ENCODE results near the gene ENAH. TPM values are rescaled to one million over a fixed set of nuclear protein-coding genes. Genes with fewer than 3 reads are reported as not detected.
"Not testable (repeated sequence)": the region's sequence is repeated elsewhere in the genome, so short reads cannot be mapped to it uniquely, and the experiment has no call there.

The ENAH gene
- total RNA-seq, 1 donor from 2014 or later: 749 TPM

GRCh38 chr1:225657462-225657989 is 4.6 kb upstream of the ENAH start:
- FAIRE-seq: peak; percentile 98
- TF ChIP-seq CTCF (IDR thresholded peaks at IDR 0.05; ENCODE audit: insufficient read depth, low read depth, low read length): no peak
- no peak for TF ChIP-seq EZH2 (IDR thresholded peaks at IDR 0.05; ENCODE audit: insufficient read depth, low read length)
- Histone ChIP-seq H3K4me3 (ENCODE audit: insufficient read depth, low read depth, low read length) (no peak overlapping the region), H3K4me1 (ENCODE audit: insufficient read depth, low read length) (peaks cover 37% of the 10 kb centered on the region), H3K9ac (ENCODE audit: low read length) (peak overlapping the region; percentile 69), H3K27ac (ENCODE audit: low read depth, low read length) (peak overlapping the region; percentile 95), H3K4me2 (ENCODE audit: low read length) (peak overlapping the region; percentile 77), H3K79me2 (ENCODE audit: insufficient read depth, low read length) (peaks cover 8% of the 10 kb centered on the region), H4K20me1 (ENCODE audit: insufficient read depth, low read length) (no peaks in the 10 kb centered on the region), H3K9me3 (ENCODE audit: insufficient read depth, low read depth, low read length) (no peaks in the 10 kb centered on the region), H2AFZ (ENCODE audit: low read depth, low read length) (peak overlapping the region; percentile 1), H3K27me3 (ENCODE audit: insufficient read depth, low read length) (no peaks in the 10 kb centered on the region), H3K36me3 (ENCODE audit: insufficient read depth, low read length) (no peaks in the 10 kb centered on the region)
- H3K27me3 Mint-ChIP-seq (ENCODE audit: low read depth, unreplicated experiment): no peaks in the 10 kb centered on the region
- peaks cover 40% of the 10 kb centered on the region for H3K4me1 Mint-ChIP-seq (ENCODE audit: low read depth, unreplicated experiment)
- H3K9me3 Mint-ChIP-seq (ENCODE audit: unreplicated experiment): no peaks in the 10 kb centered on the region
- peak; percentile 80 for DNase-seq (ENCODE audit: low read depth)
- H3K27ac Mint-ChIP-seq (ENCODE audit: unreplicated experiment): peak overlapping the region; percentile 100
- H3K36me3 Mint-ChIP-seq (ENCODE audit: low read depth, unreplicated experiment): no peaks in the 10 kb centered on the region
- H3K4me3 Mint-ChIP-seq (ENCODE audit: unreplicated experiment): no peak overlapping the region

GRCh38 chr1:225656259-225656655 is 3.3 kb upstream of the ENAH start:
- Mint-ChIP-seq H3K4me1 (ENCODE audit: low read depth, unreplicated experiment) (peaks cover 40% of the 10 kb centered on the region), H3K27ac (ENCODE audit: unreplicated experiment) (peak overlapping the region; percentile 100), H3K4me3 (ENCODE audit: unreplicated experiment) (peak overlapping the region; percentile 62)
- not testable (repeated sequence) for H3K9me3 ChIP-seq (ENCODE audit: insufficient read depth, low read depth, low read length); DNase-seq (ENCODE audit: low read depth); H3K36me3 ChIP-seq (ENCODE audit: insufficient read depth, low read length); H3K4me3 ChIP-seq (ENCODE audit: insufficient read depth, low read depth, low read length); FAIRE-seq; H3K36me3 Mint-ChIP-seq (ENCODE audit: low read depth, unreplicated experiment); H2AFZ ChIP-seq (ENCODE audit: low read depth, low read length); H3K9me3 Mint-ChIP-seq (ENCODE audit: unreplicated experiment); H3K27me3 Mint-ChIP-seq (ENCODE audit: low read depth, unreplicated experiment); H4K20me1 ChIP-seq (ENCODE audit: insufficient read depth, low read length); H3K27me3 ChIP-seq (ENCODE audit: insufficient read depth, low read length)
- peak overlapping the region; percentile 95 for H3K27ac ChIP-seq (ENCODE audit: low read depth, low read length)
- peaks cover 21% of the 10 kb centered on the region for H3K79me2 ChIP-seq (ENCODE audit: insufficient read depth, low read length)
- H3K4me2 ChIP-seq (ENCODE audit: low read length): peak overlapping the region; percentile 74
- peaks cover 37% of the 10 kb centered on the region for H3K4me1 ChIP-seq (ENCODE audit: insufficient read depth, low read length)
- H3K9ac ChIP-seq (ENCODE audit: low read length): peak overlapping the region; percentile 57

- TF ChIP-seq CTCF (IDR thresholded peaks at IDR 0.05; ENCODE audit: insufficient read depth, low read depth, low read length): no peak
- no peak for TF ChIP-seq EZH2 (IDR thresholded peaks at IDR 0.05; ENCODE audit: insufficient read depth, low read length)
- Histone ChIP-seq H4K20me1 (ENCODE audit: insufficient read depth, low read length) (peaks cover 8% of the 10 kb centered on the region), H3K4me2 (ENCODE audit: low read length) (peak overlapping the region; percentile 74), H3K4me1 (ENCODE audit: insufficient read depth, low read length) (peaks cover 37% of the 10 kb centered on the region), H3K9me3 (ENCODE audit: insufficient read depth, low read depth, low read length) (no peaks in the 10 kb centered on the region), H3K27ac (ENCODE audit: low read depth, low read length) (peak overlapping the region; percentile 95), H3K4me3 (ENCODE audit: insufficient read depth, low read depth, low read length) (peak overlapping the region; percentile 24), H3K27me3 (ENCODE audit: insufficient read depth, low read length) (no peaks in the 10 kb centered on the region), H2AFZ (ENCODE audit: low read depth, low read length) (no peak overlapping the region), H3K36me3 (ENCODE audit: insufficient read depth, low read length) (no peaks in the 10 kb centered on the region), H3K79me2 (ENCODE audit: insufficient read depth, low read length) (peaks cover 27% of the 10 kb centered on the region), H3K9ac (ENCODE audit: low read length) (peak overlapping the region; percentile 72)
- peak overlapping the region; percentile 100 for H3K27ac Mint-ChIP-seq (ENCODE audit: unreplicated experiment)
- no peaks in the 10 kb centered on the region for H3K9me3 Mint-ChIP-seq (ENCODE audit: unreplicated experiment)
- H3K27me3 Mint-ChIP-seq (ENCODE audit: low read depth, unreplicated experiment): no peaks in the 10 kb centered on the region
- H3K4me3 Mint-ChIP-seq (ENCODE audit: unreplicated experiment): peak overlapping the region; percentile 97
- FAIRE-seq: peak; percentile 78
- H3K4me1 Mint-ChIP-seq (ENCODE audit: low read depth, unreplicated experiment): peaks cover 37% of the 10 kb centered on the region
- peaks cover 5% of the 10 kb centered on the region for H3K36me3 Mint-ChIP-seq (ENCODE audit: low read depth, unreplicated experiment)
- peak; percentile 100 for DNase-seq (ENCODE audit: low read depth)
These were observed 2.8 kb upstream of the ENAH start for GRCh38 chr1:225655509-225656258.
